Liver (tissue), 9 donors: Measurements from ENCODE around the gene RFPL1. TPM values are rescaled to one million over a fixed set of nuclear protein-coding genes. Genes with fewer than 3 reads are reported as not detected.

ENCODE experiments used
- DNase-seq: peaks from one replicate; pipeline ENCODE4 v3.0.0-alpha.2; 2017; ENCODE audit warnings: low spot score
- H3K27ac ChIP-seq, 2 donors: one replicate each; pipeline ENCODE4 v1.7.0; 2013; ENCODE audit warnings: inconsistent platforms in 2 of 2, low read length in 2 of 2, control low read depth in 1 of 2, low read depth in 1 of 2, mild to moderate bottlenecking in 1 of 2
- H3K27me3 ChIP-seq, 4 donors: one replicate each; pipeline versions ENCODE4 v1.6.1 to v1.7.0; 2013; ENCODE audit warnings: low read length in 3 of 4, inconsistent platforms in 1 of 4, mild to moderate bottlenecking in 1 of 4, moderate library complexity in 1 of 4; ENCODE audit not compliant: control insufficient read depth in 4 of 4, insufficient read depth in 4 of 4
- H3K36me3 ChIP-seq, 4 donors: one replicate each; pipeline versions ENCODE4 v1.6.1 to v1.7.0; 2013; ENCODE audit warnings: low read length in 3 of 4, mild to moderate bottlenecking in 3 of 4, low read depth in 1 of 4, moderate library complexity in 1 of 4; ENCODE audit not compliant: control insufficient read depth in 4 of 4, insufficient read depth in 3 of 4
- H3K4me1 ChIP-seq, 4 donors: one replicate each; pipeline versions ENCODE4 v1.6.1 to v1.7.0; 2013; ENCODE audit warnings: low read length in 3 of 4, mild to moderate bottlenecking in 3 of 4, moderate library complexity in 1 of 4; ENCODE audit not compliant: control insufficient read depth in 4 of 4, insufficient read depth in 4 of 4
- H3K4me3 ChIP-seq, 3 donors: one replicate each; pipeline versions ENCODE4 v1.6.1 to v1.7.0; 2013; ENCODE audit warnings: low read length in 3 of 3, control low read depth in 1 of 3, low read depth in 1 of 3, mild to moderate bottlenecking in 1 of 3
- H3K9ac ChIP-seq, 2 donors: one replicate each; pipeline ENCODE4 v1.7.0; 2013; ENCODE audit warnings: low read length in 2 of 2, mild to moderate bottlenecking in 2 of 2, moderate library complexity in 2 of 2, control low read depth in 1 of 2, low read depth in 1 of 2
- H3K9me3 ChIP-seq, 4 donors: one replicate each; pipeline versions ENCODE4 v1.6.1 to v1.7.0; 2013; ENCODE audit warnings: low read length in 3 of 4; ENCODE audit not compliant: control insufficient read depth in 4 of 4
- EGR1 ChIP-seq, 2 donors: IDR thresholded peaks; 2 replicates each; pipeline ENCODE4 v1.6.1; 2016 to 2018; ENCODE audit warnings: antibody characterized with exemption in 2 of 2, low read depth in 2 of 2
- FOXA1 ChIP-seq: IDR thresholded peaks from 2 replicates; pipeline ENCODE4 v1.6.1; 2016; ENCODE audit warnings: antibody characterized with exemption
- FOXA2 ChIP-seq: IDR thresholded peaks from 2 replicates; pipeline ENCODE4 v1.6.1; 2016; ENCODE audit warnings: antibody characterized with exemption
- GABPA ChIP-seq, 2 donors: IDR thresholded peaks in 1 of 2; conservative IDR thresholded peaks in 1 of 2; 2 replicates each; pipeline ENCODE4 v1.6.1; 2016; ENCODE audit warnings: antibody characterized with exemption in 2 of 2, mild to moderate bottlenecking in 1 of 2, moderate library complexity in 1 of 2
- HNF4A ChIP-seq, 2 donors: conservative IDR thresholded peaks; 2 replicates each; pipeline ENCODE4 v1.6.1; 2016; ENCODE audit warnings: antibody characterized with exemption in 2 of 2, mild to moderate bottlenecking in 2 of 2
- HNF4G ChIP-seq: IDR thresholded peaks from 2 replicates; pipeline ENCODE4 v1.6.1; 2016; ENCODE audit warnings: antibody characterized with exemption
- JUND ChIP-seq, 2 donors: IDR thresholded peaks; 2 replicates each; pipeline ENCODE4 v1.6.1; 2016; ENCODE audit warnings: antibody characterized with exemption in 2 of 2
- NR2F2 ChIP-seq: IDR thresholded peaks from 2 replicates; pipeline ENCODE4 v1.6.1; 2016; ENCODE audit warnings: antibody characterized with exemption
- RAD21 ChIP-seq, 2 donors: IDR thresholded peaks; 2 replicates each; pipeline ENCODE4 v1.6.1; 2016; ENCODE audit warnings: antibody characterized with exemption in 2 of 2, mild to moderate bottlenecking in 2 of 2
- RXRA ChIP-seq, 2 donors: IDR thresholded peaks; 2 replicates each; pipeline ENCODE4 v1.6.1; 2017 to 2018; ENCODE audit warnings: antibody characterized with exemption in 2 of 2, mild to moderate bottlenecking in 1 of 2
- SP1 ChIP-seq: IDR thresholded peaks from 2 replicates; pipeline ENCODE4 v1.6.1; 2018; ENCODE audit warnings: antibody characterized with exemption, mild to moderate bottlenecking
- TAF1 ChIP-seq: conservative IDR thresholded peaks from 2 replicates; pipeline ENCODE4 v1.6.1; 2016; ENCODE audit warnings: antibody characterized with exemption, mild to moderate bottlenecking
- YY1 ChIP-seq: IDR thresholded peaks from 2 replicates; pipeline ENCODE4 v1.6.1; 2016; ENCODE audit warnings: antibody characterized with exemption, mild to moderate bottlenecking
- WGBS: extraction: QIAGEN DNeasy Blood & Tissue Kit; methylation state at CpG from one replicate; pipeline ENCODE4 v1.1.7; 2013; 5-methylcytosine and 5-hydroxymethylcytosine counted together
- polyA plus RNA-seq, 2 donors: library from polyadenylated mRNA; stranded (reverse) in 1 of 2; unstranded in 1 of 2; fragments of 200-250 nt in 1 of 2; fragments of >200 nt in 1 of 2; fragmentation: Nextera tagmentation in 1 of 2; extraction: Ambion mirVana in 1 of 2; gene quantifications; one replicate each; pipeline versions ENCODE4 v1.2.1 to v1.2.3, GENCODE V29; 2013 to 2015
- total RNA-seq, 2 donors: library from RNA; depleted of rRNA; stranded (reverse); fragments of >200 nt; gene quantifications; one replicate each; pipeline ENCODE4 v1.2.3, GENCODE V29; 2014
- TF ChIP-seq, protein P1 (sequence below): fragments of 150-350 bp; IDR thresholded peaks from 2 replicates; pipeline ENCODE4 v1.5.1; 2017; ENCODE audit warnings: improper control_type of control experiment, low read depth, low read length; ENCODE audit not compliant: missing input control
- TF ChIP-seq, protein P2 (sequence below): IDR thresholded peaks from 2 replicates; pipeline ENCODE4 v1.6.1; 2016; ENCODE audit warnings: antibody characterized with exemption
- TF ChIP-seq, protein P3 (sequence below): IDR thresholded peaks from 2 replicates; pipeline ENCODE4 v1.6.1; 2016; ENCODE audit warnings: antibody characterized with exemption
- TF ChIP-seq, protein P4 (sequence below): IDR thresholded peaks from 2 replicates; pipeline ENCODE4 v1.6.1; 2016; ENCODE audit warnings: antibody characterized with exemption
- TF ChIP-seq, protein P5 (sequence below): IDR thresholded peaks from 2 replicates; pipeline ENCODE4 v1.6.1; 2016; ENCODE audit warnings: antibody characterized with exemption, mild to moderate bottlenecking
- donor health status: healthy.
- donor health status: healthy.
- donor health status: healthy.
- donor health status: healthy.
- donor health status: healthy.

The RFPL1 gene
- total and polyA plus RNA-seq, 4 donors, result 1.0 TPM; not detected in 2

DNA sequence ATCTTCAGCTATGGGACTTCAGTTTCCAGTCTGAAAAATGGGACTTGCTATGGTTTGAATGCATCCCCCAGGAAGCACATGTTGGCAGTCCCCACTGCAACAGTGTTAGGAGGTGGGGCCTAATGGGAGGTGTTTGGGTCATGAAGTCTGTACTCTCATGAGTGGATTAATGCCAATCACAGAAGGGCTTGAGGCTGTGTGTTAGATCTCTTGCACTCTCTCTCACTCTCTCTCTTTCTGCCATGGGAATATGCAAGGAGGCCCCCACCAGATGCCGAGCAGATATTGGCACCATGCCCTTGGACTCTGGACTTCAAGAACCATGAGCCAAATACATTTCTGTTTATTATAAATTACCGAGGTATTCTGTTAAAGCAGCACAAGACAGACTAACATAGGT is 42.3 kb upstream of the RFPL1 start:
- Histone ChIP-seq H3K36me3 (no peaks in the 10 kb centered on the region), H3K4me1 (peaks cover 5 to 11% (median 9%) of the 10 kb centered on the region in 4 donors), H3K9me3 (no peaks in the 10 kb centered on the region), H3K4me3 (no peak overlapping the region), H3K27ac (no peak overlapping the region), H3K9ac (no peak overlapping the region), H3K27me3 (no peaks in the 10 kb centered on the region)
- no peak for DNase-seq
- TF ChIP-seq FOXA1 (no peak), NR2F2 (no peak), TAF1 (no peak), EGR1 (IDR thresholded peaks at IDR 0.05; ENCODE audit: low read depth in 2 of 2) (no peak), HNF4A (conservative IDR thresholded peaks at IDR 0.05) (no peak), GABPA (IDR thresholded peaks at IDR 0.05 in 1 of 2, conservative IDR thresholded peaks at IDR 0.05 in 1 of 2) (no peak), YY1 (no peak), JUND (IDR thresholded peaks at IDR 0.05) (no peak), SP1 (no peak)
- TF ChIP-seq, protein P1, sequence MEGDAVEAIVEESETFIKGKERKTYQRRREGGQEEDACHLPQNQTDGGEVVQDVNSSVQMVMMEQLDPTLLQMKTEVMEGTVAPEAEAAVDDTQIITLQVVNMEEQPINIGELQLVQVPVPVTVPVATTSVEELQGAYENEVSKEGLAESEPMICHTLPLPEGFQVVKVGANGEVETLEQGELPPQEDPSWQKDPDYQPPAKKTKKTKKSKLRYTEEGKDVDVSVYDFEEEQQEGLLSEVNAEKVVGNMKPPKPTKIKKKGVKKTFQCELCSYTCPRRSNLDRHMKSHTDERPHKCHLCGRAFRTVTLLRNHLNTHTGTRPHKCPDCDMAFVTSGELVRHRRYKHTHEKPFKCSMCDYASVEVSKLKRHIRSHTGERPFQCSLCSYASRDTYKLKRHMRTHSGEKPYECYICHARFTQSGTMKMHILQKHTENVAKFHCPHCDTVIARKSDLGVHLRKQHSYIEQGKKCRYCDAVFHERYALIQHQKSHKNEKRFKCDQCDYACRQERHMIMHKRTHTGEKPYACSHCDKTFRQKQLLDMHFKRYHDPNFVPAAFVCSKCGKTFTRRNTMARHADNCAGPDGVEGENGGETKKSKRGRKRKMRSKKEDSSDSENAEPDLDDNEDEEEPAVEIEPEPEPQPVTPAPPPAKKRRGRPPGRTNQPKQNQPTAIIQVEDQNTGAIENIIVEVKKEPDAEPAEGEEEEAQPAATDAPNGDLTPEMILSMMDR, result no peak
- TF ChIP-seq, protein P2, sequence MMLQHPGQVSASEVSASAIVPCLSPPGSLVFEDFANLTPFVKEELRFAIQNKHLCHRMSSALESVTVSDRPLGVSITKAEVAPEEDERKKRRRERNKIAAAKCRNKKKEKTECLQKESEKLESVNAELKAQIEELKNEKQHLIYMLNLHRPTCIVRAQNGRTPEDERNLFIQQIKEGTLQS, result no peak
- TF ChIP-seq, protein P3, sequence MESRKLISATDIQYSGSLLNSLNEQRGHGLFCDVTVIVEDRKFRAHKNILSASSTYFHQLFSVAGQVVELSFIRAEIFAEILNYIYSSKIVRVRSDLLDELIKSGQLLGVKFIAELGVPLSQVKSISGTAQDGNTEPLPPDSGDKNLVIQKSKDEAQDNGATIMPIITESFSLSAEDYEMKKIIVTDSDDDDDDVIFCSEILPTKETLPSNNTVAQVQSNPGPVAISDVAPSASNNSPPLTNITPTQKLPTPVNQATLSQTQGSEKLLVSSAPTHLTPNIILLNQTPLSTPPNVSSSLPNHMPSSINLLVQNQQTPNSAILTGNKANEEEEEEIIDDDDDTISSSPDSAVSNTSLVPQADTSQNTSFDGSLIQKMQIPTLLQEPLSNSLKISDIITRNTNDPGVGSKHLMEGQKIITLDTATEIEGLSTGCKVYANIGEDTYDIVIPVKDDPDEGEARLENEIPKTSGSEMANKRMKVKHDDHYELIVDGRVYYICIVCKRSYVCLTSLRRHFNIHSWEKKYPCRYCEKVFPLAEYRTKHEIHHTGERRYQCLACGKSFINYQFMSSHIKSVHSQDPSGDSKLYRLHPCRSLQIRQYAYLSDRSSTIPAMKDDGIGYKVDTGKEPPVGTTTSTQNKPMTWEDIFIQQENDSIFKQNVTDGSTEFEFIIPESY, result no peak
- TF ChIP-seq, protein P4, sequence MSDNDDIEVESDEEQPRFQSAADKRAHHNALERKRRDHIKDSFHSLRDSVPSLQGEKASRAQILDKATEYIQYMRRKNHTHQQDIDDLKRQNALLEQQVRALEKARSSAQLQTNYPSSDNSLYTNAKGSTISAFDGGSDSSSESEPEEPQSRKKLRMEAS, result no peak
- 34% methylated on average over 2 of the region's 2 CpGs for WGBS

DNA sequence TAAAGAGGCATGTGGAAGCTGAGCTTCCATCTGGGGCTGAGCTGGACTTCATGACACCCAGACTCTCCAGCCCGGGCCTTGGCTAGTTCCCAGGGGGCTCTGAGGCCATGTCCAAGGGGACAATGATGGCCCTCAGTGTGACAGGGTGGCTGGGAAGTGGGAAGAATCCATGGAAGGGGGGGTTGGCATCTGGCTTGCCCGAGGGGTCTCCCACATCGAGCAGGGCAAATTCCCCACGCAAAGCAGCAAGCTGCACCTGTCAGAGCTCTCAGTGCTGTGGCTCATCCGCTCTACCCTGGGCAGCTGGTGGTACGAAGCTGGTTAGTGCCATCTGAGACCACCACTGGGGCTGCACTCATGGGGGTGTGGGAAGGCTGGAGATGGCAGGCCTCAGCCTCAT is 40.6 kb upstream of the RFPL1 start:
- no peak overlapping the region for H3K27ac ChIP-seq
- DNase-seq, result no peak
- H3K27me3 ChIP-seq, result no peaks in the 10 kb centered on the region
- H3K4me3 ChIP-seq, result no peak overlapping the region
- H3K4me1 ChIP-seq, result peaks cover 4 to 9% (median 8%) of the 10 kb centered on the region in 4 donors
- H3K9me3 ChIP-seq, result no peaks in the 10 kb centered on the region
- TF ChIP-seq HNF4G, result no peak
- TF ChIP-seq FOXA1, result no peak
- no peak for TF ChIP-seq SP1
- TF ChIP-seq HNF4A (conservative IDR thresholded peaks at IDR 0.05), result no peak
- TF ChIP-seq TAF1, result no peak
- TF ChIP-seq GABPA (IDR thresholded peaks at IDR 0.05 in 1 of 2, conservative IDR thresholded peaks at IDR 0.05 in 1 of 2), result no peak
- TF ChIP-seq FOXA2, result no peak
- TF ChIP-seq, protein P3, result no peak
- TF ChIP-seq, protein P5, sequence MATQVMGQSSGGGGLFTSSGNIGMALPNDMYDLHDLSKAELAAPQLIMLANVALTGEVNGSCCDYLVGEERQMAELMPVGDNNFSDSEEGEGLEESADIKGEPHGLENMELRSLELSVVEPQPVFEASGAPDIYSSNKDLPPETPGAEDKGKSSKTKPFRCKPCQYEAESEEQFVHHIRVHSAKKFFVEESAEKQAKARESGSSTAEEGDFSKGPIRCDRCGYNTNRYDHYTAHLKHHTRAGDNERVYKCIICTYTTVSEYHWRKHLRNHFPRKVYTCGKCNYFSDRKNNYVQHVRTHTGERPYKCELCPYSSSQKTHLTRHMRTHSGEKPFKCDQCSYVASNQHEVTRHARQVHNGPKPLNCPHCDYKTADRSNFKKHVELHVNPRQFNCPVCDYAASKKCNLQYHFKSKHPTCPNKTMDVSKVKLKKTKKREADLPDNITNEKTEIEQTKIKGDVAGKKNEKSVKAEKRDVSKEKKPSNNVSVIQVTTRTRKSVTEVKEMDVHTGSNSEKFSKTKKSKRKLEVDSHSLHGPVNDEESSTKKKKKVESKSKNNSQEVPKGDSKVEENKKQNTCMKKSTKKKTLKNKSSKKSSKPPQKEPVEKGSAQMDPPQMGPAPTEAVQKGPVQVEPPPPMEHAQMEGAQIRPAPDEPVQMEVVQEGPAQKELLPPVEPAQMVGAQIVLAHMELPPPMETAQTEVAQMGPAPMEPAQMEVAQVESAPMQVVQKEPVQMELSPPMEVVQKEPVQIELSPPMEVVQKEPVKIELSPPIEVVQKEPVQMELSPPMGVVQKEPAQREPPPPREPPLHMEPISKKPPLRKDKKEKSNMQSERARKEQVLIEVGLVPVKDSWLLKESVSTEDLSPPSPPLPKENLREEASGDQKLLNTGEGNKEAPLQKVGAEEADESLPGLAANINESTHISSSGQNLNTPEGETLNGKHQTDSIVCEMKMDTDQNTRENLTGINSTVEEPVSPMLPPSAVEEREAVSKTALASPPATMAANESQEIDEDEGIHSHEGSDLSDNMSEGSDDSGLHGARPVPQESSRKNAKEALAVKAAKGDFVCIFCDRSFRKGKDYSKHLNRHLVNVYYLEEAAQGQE, result no peak
- TF ChIP-seq RAD21 (IDR thresholded peaks at IDR 0.05), result no peak
- TF ChIP-seq NR2F2, result no peak
- TF ChIP-seq, protein P1, result no peak
- no peak for TF ChIP-seq RXRA (IDR thresholded peaks at IDR 0.05)
- TF ChIP-seq, protein P4, result no peak
- TF ChIP-seq JUND (IDR thresholded peaks at IDR 0.05), result no peak
- no peak for TF ChIP-seq YY1
- TF ChIP-seq EGR1 (IDR thresholded peaks at IDR 0.05; ENCODE audit: low read depth in 2 of 2), result no peak
- no peak overlapping the region for H3K9ac ChIP-seq
- 92% methylated on average over 6 of the region's 6 CpGs for WGBS
- no peaks in the 10 kb centered on the region for H3K36me3 ChIP-seq
